Measurements from ENCODE around the gene MAPK13.

Gene MAPK13

DNA sequence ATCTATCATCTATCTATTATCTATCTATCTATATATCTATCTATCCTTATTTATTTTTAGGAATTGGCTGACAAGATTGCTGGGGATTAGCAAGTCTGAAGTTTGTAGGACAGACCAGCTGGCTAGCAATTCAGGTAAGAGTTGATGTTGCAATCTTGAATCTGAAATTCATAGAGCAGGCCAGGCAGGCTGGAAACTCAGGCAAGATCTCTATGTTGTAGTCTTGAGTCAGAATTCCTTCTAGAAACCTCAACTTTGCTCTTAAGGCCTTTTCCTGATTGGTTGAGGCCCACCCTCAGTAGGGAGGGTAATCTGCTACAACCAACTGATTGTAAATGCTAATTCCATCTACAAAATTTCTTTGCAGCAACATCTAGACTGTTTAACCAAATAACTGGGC is 19.2 kb downstream of the MAPK13 start:
- DNase-seq (ENCODE audit: low read depth in 2 of 2), result no peak

DNA sequence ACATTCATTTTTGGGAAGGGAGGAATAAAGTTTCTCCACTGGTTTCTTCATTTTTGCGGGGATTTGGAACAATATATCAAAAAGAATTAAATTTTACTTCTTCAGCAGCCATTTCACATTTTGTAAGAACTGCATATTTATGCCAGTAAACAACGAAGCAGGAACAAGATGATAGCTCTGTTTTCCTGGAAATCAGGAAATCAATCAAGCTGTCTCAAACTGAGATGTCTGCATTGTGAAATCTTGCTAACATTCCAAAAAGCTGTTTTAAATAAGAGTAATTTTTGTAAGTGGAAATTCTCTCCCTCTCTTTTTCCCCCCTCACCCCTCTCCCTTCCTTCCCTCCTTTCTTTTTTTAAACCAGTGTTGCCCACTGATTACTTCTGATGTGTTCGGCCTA is 20.0 kb downstream of the MAPK13 start:
- no peak for DNase-seq (ENCODE audit: low read depth in 2 of 2)

DNA sequence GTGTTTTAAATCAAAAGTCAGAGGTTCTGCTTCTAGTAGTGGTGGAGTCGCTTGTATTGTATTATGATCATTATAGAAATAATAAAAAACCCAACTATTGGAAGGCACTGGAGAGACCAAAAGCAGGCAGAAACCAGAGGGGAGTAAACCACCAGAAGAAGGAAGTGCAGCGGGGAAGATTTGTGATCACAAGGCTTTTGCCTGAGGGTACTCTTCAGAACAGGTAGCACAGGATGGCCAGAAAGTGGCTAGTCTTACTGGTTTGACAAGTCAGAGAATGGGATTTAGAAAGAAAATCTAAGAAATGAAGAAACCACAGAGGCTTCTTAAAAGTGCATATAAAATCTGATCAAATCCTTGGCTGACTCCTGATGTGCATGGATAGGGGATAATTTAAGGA is 24.0 kb downstream of the MAPK13 start:
- no peak for DNase-seq (ENCODE audit: low read depth in 2 of 2)

DNA sequence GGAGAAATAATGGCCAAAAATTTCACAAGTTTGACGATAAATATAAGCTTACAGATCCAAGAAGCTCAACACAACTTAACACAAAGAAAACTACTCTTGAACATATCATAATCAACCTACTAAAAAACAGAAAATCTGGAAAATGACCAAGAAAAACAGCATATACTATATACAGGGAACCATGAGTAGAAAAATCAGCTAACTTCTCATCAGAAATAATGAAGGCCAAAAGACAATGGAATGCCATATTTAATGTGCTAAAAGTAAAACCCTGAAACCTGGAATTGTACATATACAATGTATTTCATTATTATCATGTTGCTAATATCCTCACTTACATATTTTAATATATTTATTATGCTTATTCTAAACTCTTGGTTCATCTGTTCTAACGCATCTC is 25.3 kb downstream of the MAPK13 start:
- DNase-seq (ENCODE audit: low read depth in 2 of 2), result no peak

DNA sequence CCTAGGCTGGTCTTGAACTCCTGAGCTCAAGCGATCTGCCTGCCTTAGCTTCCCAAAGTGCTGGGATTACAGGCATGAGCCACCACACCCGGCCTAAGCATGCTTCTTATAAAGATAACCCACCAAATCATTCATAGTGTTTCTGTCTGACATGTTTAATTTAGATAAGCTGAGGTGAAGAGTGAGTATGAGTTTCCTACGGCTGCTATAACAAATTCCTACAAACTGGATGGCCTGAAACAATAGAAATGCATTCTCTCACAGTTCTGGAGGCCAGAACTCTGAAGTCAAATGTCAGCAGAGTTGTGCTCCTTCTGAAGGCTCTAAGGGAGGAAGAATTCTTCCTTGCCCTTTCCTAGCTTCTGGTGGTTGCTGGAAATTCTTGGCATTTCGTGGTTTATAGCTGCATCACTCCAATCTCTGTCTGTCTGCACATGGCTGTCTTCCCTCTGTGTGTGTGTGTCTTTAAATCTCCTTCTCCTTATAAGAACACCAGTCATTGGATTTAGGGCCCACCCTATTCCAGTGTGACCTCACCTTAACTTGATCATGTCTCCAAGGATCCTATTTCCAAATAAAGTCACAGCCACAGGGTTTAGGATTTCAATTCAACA is 29.9 kb downstream of the MAPK13 start:
- DNase-seq (ENCODE audit: low read depth in 2 of 2), result no peak

DNA sequence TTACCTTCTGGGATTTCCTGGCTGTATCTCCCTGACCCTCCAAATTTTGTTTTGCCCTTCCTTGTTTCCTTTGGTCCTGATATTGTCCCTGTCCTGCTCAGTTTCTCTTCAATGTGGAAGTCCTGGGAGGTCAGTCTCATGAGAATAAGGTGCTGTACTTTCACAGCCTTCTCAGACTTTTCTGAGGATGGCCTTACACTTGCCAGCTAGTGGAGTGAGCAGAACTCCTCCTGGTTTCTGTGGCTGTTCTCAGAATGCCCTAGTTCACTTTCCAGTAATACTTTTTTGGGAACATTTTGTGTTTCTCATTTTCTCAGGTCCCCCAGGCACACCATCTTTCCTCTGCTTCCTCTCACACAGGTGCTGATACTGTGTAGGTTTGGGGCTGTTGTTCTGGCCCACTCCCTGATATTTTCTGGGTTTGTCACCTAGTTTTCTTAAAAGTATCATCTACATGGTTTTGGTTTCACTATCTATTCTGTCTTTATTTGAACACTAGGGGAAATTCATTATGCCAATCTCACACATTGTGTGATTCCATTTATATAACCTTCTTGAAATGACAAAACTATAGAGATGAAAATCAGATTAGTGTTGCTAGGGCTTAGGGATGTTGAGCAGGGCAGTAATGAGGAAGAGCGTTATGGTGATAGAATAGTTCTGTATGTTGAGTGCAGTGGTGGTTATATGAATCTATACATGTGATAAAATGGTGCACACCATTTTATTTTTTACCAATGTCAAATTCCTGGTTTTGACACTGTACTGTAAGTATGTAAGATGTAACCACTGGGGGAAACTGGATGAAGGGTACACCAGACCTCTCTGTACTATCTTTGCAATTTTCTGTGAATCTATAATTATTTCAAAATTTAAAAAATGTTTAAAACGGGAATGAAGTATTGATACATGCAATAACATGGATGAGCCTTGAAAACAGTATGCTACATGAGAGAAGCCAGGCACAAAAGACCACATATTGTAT is 39.0 kb downstream of the MAPK13 start:
- no peak for DNase-seq (ENCODE audit: low read depth in 2 of 2)

DNA sequence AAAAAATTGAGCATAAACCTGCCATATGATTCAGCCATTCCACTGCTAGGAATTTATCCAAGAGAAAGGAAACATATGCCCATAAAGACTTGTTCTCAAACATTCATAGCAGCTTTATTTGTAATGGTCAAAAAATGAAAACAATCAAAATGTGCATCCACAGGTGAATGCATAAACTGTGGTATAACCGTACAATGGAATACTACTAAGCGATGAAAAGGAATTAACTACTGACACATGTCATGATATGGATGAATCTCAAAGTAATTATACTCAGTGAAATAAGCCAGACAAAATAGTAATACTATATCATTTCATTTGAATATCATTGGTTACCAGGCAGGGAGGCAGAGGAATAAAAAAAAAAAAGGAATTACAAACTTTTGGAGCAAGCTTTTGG is 40.4 kb downstream of the MAPK13 start:
- no peak for DNase-seq (ENCODE audit: low read depth in 2 of 2)

DNA sequence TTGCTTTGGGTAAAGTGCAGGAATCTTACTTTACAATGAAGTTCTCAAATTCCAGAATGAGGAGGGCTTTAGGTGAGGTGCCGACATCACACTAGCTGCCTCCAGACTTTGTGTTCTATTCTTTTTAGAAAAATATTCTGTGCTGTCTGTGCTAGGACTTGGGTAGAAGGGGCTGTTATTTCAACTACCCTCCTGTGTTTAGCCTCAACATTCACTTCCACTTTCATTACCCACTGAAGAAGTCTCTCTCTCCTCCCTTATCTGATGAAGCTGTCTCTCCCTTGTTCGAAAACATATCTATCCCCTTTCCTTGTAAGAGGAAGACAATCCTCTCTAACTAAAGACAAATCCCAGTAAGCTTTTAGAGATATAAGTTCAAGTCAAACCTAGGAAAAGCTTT is 41.3 kb downstream of the MAPK13 start:
- DNase-seq (ENCODE audit: low read depth in 2 of 2), result no peak

DNA sequence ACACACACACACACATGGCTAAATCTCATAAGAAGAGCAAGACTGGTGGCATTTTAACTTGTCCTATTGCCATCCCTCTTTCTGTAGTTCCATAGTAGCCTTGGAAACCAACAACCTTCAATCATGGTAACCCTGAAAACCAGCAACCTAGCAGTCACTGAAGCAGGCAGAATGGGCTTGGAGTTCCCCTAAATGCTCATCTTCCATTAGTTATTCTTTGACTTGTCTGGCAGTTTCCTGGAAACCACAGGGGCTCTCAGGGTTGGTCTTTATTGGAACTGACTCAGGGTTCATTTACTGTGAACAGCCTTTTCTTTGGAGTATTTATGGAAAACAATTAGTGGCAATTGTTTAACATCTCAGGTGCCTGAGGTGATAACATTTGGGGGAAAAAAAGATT is 46.9 kb downstream of the MAPK13 start:
- no peak for DNase-seq (ENCODE audit: low read depth in 2 of 2)

DNA sequence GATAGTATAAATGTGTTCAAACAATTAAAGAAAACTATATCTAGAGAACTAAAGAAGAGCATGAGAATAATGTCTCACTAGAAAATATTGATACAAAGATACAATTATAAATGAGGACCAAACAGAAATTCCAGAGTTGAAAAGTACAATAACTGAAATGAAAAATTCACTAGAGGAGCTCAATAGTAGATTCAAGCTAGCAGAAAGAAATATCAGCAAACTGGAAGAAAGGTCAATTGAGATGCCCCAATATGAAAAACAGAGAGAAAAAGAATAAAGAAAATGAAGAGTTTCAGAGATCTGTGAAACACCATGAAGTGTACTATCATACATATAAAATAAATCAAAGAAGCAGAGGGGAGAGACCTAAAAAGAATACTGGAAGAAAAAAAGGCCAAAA is 48.2 kb downstream of the MAPK13 start:
- DNase-seq (ENCODE audit: low read depth in 2 of 2), result no peak

DNA sequence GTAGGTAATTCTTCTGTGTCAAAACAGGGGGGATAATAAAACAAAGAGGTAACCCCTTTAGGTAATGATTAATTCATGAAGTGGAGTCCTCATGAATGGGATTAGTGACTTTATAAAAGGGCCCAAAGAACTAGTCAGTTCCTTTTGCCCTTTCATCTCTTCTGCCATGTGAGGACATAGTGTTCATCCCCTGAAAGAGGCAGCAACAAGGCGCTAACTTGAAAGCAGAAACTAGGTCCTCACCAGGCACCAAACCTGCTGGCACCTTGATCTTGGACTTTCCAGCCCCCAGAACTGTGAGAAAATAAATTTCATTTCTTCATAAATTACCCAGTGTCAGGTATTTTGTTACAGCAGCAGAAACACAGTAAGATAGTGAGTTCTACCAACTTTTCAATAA is 49.8 kb downstream of the MAPK13 start:
- DNase-seq (ENCODE audit: low read depth in 2 of 2), result no peak

DNA sequence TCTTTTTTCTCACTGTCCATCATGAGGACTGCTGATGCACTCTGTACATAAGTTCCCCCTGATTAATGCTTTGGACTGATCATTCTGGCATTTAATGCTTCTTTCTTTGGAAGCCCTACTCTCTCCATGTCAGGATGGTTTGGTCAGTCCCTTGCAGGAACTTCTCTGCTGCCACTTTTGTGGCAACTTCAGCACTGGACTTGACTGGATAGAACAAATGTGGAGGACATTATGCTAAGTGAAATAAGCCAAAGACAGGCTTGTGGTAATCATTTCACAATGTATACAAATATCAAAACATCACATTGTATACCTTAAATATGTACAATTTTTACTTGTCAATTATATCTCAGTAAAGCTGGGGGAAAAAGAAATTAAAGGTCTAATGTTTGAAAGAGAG is 54.0 kb downstream of the MAPK13 start:
- no peak for DNase-seq (ENCODE audit: low read depth in 2 of 2)

DNA sequence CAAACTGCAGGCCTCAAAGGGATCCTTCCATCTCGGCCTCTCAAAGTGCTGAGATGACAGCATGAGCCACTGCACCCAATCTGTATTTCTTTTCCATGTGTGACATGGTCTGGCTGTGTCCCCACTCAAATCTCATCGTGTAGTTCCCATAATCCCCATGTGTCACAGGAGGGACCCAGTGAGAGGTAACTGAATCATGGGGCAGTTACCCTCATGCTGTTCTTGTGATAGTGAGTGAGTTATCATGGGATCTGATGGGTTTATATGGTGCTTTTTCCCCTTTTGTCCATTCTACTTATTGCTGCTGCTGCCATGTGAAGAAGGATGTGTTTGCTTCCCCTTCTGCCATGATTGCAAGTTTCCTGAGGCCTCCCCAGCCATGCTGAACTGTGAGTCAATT is 55.9 kb downstream of the MAPK13 start:
- DNase-seq (ENCODE audit: low read depth in 2 of 2), result no peak

DNA sequence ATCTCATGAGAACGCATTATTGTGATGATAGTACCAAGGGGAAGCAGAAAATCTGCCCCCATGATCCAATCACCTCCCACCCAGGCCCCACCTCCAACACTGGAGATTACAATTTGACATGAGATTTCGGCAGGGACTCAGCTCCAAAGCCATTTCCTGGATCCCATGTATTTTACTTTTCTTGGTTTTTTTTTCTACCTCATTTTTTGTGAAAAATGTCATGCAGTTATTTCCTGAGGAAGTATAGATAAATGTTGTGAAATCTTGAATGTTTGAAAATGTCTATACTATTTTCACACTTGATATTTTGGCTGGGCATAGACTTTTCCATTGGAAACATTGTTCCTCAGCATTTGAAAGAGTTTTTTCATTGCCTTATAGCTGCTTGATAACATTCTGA is 57.1 kb downstream of the MAPK13 start:
- DNase-seq (ENCODE audit: low read depth in 2 of 2), result no peak
